ENCODE measurements around the gene RAD23A. TPM values are rescaled to one million over a fixed set of nuclear protein-coding genes. Genes with fewer than 3 reads are reported as not detected.

Gene RAD23A
- total and polyA plus RNA-seq, 2 donors (not counting 3 experiments of a cell fraction or from before 2014, with no cell fraction given) = 66.9 to 102 TPM

GRCh38 chr19:12965812-12966135 lies 20.1 kb downstream of the RAD23A start:
- Histone ChIP-seq H3K9ac (replicated peaks; ENCODE audit: extremely low read depth, insufficient read depth, low read length) (no peak overlapping the region), H3K9me1 (replicated peaks; ENCODE audit: control insufficient read depth, extremely low read depth, insufficient read depth, low read length) (no peaks in the 10 kb centered on the region), H3K79me2 (ENCODE audit: control insufficient read depth, insufficient read depth, low read length) (no peaks in the 10 kb centered on the region), H3K9me3 (replicated peaks; ENCODE audit: control insufficient read depth, insufficient read depth, low read length) (no peaks in the 10 kb centered on the region), H3K27ac (ENCODE audit: insufficient read depth, low read depth, low read length) (peak overlapping the region; percentile 4), H3K36me3 (ENCODE audit: control insufficient read depth in 2 of 2, extremely low read depth in 1 of 2, insufficient read depth in 2 of 2, low read length in 2 of 2) (no peaks in the 10 kb centered on the region), H3K27me3 (ENCODE audit: control insufficient read depth in 2 of 2, insufficient read depth in 2 of 2, low read length in 2 of 2) (no peaks in the 10 kb centered on the region), H3K4me1 (ENCODE audit: control insufficient read depth, extremely low read depth, insufficient read depth, low read length) (peaks cover 2% of the 10 kb centered on the region), H4K20me1 (replicated peaks; ENCODE audit: control insufficient read depth, extremely low read depth, insufficient read depth, low read length) (no peaks in the 10 kb centered on the region), H3K4me3 (replicated peaks in 1 of 3; ENCODE audit: insufficient read depth in 1 of 3, low read depth in 1 of 3, low read length in 3 of 3) (peak overlapping the region in 1 of 3 experiments; percentile 48), H2AFZ (ENCODE audit: low read depth, low read length) (peak overlapping the region; percentile 98), H3K4me2 (ENCODE audit: insufficient read depth, low read length) (peak overlapping the region; percentile 60)
- FAIRE-seq (no peak), DNase-seq (ENCODE audit: low read depth, low spot score) (no peak)
- CTCF ChIA-PET = interaction anchor here (0.6 to 5.2 kb wide), 52 partner anchors 10 to 779 kb away, joined by 3 to 115 read pairs (median 5); partner anchors contain the start of genes CALR, DNASE2, FARSA and GADD45GIP1
- dilution Hi-C loops (cut with MboI; ENCODE audit: extremely low pct_ligation_motif_present, low sequenced_read_pairs) (no loop called here), intact Hi-C loops (cut with micrococcal nuclease) (loop anchor here (1.0 kb wide), 5 partner anchors 8 to 129 kb away; partner anchors contain the start of genes CALR and GADD45GIP1)
- POLR2A ChIA-PET = interaction anchor here (0.8 to 1.2 kb wide), 2 partner anchors 28 to 128 kb away, joined by 3 to 4 read pairs; no protein-coding TSS in a partner anchor
- no TSS peak for BruUV-seq (replicated peaks)
- TF ChIP-seq GATA2 (IDR thresholded peaks at IDR 0.05; ENCODE audit: insufficient read depth, insufficient read length, low read depth, low read length) (no peak), POLR2A (IDR thresholded peaks at IDR 0.05; ENCODE audit: low read depth, low read length) (no peak), POLR2AphosphoS5 (IDR thresholded peaks at IDR 0.05; ENCODE audit: insufficient read depth, low read depth, low read length) (no peak), EZH2 (IDR thresholded peaks at IDR 0.05; ENCODE audit: borderline replicate concordance, low read depth, low read length, severe bottlenecking) (no peak), FOS (IDR thresholded peaks at IDR 0.05; ENCODE audit: borderline replicate concordance, insufficient read depth, low read length) (no peak)
- TF ChIP-seq, protein P1, sequence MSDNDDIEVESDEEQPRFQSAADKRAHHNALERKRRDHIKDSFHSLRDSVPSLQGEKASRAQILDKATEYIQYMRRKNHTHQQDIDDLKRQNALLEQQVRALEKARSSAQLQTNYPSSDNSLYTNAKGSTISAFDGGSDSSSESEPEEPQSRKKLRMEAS (IDR thresholded peaks at IDR 0.05; ENCODE audit: insufficient read depth, insufficient read length) = no peak

GRCh38 chr19:12967907-12968306 lies 22.2 kb downstream of the RAD23A start:
- BruUV-seq (replicated peaks) = no TSS peak
- CTCF ChIA-PET = interaction anchor here (1.5 to 5.2 kb wide), 3 partner anchors 8 to 127 kb away, joined by 3 to 115 read pairs (median 91); no protein-coding TSS in a partner anchor
- Histone ChIP-seq H3K36me3 (ENCODE audit: control insufficient read depth in 2 of 2, extremely low read depth in 1 of 2, insufficient read depth in 2 of 2, low read length in 2 of 2) (no peaks in the 10 kb centered on the region), H3K4me2 (ENCODE audit: insufficient read depth, low read length) (no peak overlapping the region), H3K27ac (ENCODE audit: insufficient read depth, low read depth, low read length) (no peak overlapping the region), H3K9me1 (replicated peaks; ENCODE audit: control insufficient read depth, extremely low read depth, insufficient read depth, low read length) (no peaks in the 10 kb centered on the region), H4K20me1 (replicated peaks; ENCODE audit: control insufficient read depth, extremely low read depth, insufficient read depth, low read length) (no peaks in the 10 kb centered on the region), H3K4me1 (ENCODE audit: control insufficient read depth, extremely low read depth, insufficient read depth, low read length) (peaks cover 2% of the 10 kb centered on the region), H3K79me2 (ENCODE audit: control insufficient read depth, insufficient read depth, low read length) (no peaks in the 10 kb centered on the region), H3K9ac (replicated peaks; ENCODE audit: extremely low read depth, insufficient read depth, low read length) (no peak overlapping the region), H3K9me3 (replicated peaks; ENCODE audit: control insufficient read depth, insufficient read depth, low read length) (no peaks in the 10 kb centered on the region), H3K4me3 (replicated peaks in 1 of 3; ENCODE audit: insufficient read depth in 1 of 3, low read depth in 1 of 3, low read length in 3 of 3) (no peak overlapping the region), H2AFZ (ENCODE audit: low read depth, low read length) (no peak overlapping the region), H3K27me3 (ENCODE audit: control insufficient read depth in 2 of 2, insufficient read depth in 2 of 2, low read length in 2 of 2) (no peaks in the 10 kb centered on the region)
- dilution Hi-C loops (cut with MboI; ENCODE audit: extremely low pct_ligation_motif_present, low sequenced_read_pairs) = no loop called here
- intact Hi-C loops (cut with micrococcal nuclease) = no loop called here
- TF ChIP-seq, protein P1 (IDR thresholded peaks at IDR 0.05; ENCODE audit: insufficient read depth, insufficient read length) = no peak
- TF ChIP-seq JUN (IDR thresholded peaks at IDR 0.05; ENCODE audit: borderline replicate concordance, insufficient read depth, insufficient read length, low read depth) (no peak), FOS (IDR thresholded peaks at IDR 0.05; ENCODE audit: borderline replicate concordance, insufficient read depth, low read length) (no peak), EZH2 (IDR thresholded peaks at IDR 0.05; ENCODE audit: borderline replicate concordance, low read depth, low read length, severe bottlenecking) (no peak), GATA2 (IDR thresholded peaks at IDR 0.05; ENCODE audit: insufficient read depth, insufficient read length, low read depth, low read length) (no peak), MYC (IDR thresholded peaks at IDR 0.05; ENCODE audit: low read depth, low read length) (no peak), POLR2A (IDR thresholded peaks at IDR 0.05; ENCODE audit: low read depth, low read length) (no peak), POLR2AphosphoS5 (IDR thresholded peaks at IDR 0.05; ENCODE audit: insufficient read depth, low read depth, low read length) (no peak)
- TF ChIP-seq, protein P2, sequence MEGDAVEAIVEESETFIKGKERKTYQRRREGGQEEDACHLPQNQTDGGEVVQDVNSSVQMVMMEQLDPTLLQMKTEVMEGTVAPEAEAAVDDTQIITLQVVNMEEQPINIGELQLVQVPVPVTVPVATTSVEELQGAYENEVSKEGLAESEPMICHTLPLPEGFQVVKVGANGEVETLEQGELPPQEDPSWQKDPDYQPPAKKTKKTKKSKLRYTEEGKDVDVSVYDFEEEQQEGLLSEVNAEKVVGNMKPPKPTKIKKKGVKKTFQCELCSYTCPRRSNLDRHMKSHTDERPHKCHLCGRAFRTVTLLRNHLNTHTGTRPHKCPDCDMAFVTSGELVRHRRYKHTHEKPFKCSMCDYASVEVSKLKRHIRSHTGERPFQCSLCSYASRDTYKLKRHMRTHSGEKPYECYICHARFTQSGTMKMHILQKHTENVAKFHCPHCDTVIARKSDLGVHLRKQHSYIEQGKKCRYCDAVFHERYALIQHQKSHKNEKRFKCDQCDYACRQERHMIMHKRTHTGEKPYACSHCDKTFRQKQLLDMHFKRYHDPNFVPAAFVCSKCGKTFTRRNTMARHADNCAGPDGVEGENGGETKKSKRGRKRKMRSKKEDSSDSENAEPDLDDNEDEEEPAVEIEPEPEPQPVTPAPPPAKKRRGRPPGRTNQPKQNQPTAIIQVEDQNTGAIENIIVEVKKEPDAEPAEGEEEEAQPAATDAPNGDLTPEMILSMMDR (IDR thresholded peaks at IDR 0.05; ENCODE audit: extremely low read depth in 1 of 2, insufficient read depth in 1 of 2, low read depth in 1 of 2, low read length in 2 of 2) = no peak
- FAIRE-seq (no peak), DNase-seq (ENCODE audit: low read depth, low spot score) (no peak)
- POLR2A ChIA-PET = no interaction called here
